Right lobe of liver (tissue), 6 donors: Measurements from ENCODE around the gene PLCB1. TPM values are rescaled to one million over a fixed set of nuclear protein-coding genes. Genes with fewer than 3 reads are reported as not detected.
"Not testable (repeated sequence)": the region's sequence is repeated elsewhere in the genome, so short reads cannot be mapped to it uniquely, and the experiment has no call there.

Experiments used
- ATAC-seq, 4 donors: fragments of 200-7000 bp; cut with Tn5 transposase; one replicate each; pipeline ENCODE4 v1.9.1; 2020; ENCODE audit warnings: mild to moderate bottlenecking in 4 of 4, moderate library complexity in 4 of 4
- DNase-seq, 3 donors: peaks; one replicate each; pipeline ENCODE4 v3.0.0-alpha.2; 2020
- H3K27ac ChIP-seq, 3 donors: fragments of 200-600 bp; one replicate each; pipeline ENCODE4 v1.8.0; 2022
- H3K27me3 ChIP-seq, 2 donors: fragments of 200-600 bp; one replicate each; pipeline ENCODE4 v1.8.0; 2022
- H3K36me3 ChIP-seq, 4 donors: fragments of 200-600 bp; sonication (generic) in 1 of 4; one replicate each; pipeline versions ENCODE4 v1.5.1 to v1.8.0; 2017 to 2022; ENCODE audit warnings: control low read depth in 1 of 4
- H3K4me1 ChIP-seq, 4 donors: fragments of 200-600 bp; sonication (generic) in 1 of 4; one replicate each; pipeline versions ENCODE4 v1.5.1 to v1.8.0; 2017 to 2022; ENCODE audit warnings: control low read depth in 1 of 4
- H3K4me3 ChIP-seq, 3 donors: fragments of 200-600 bp; one replicate each; pipeline ENCODE4 v1.8.0; 2022
- H3K9me3 ChIP-seq, 4 donors: fragments of 200-600 bp; sonication (generic) in 1 of 4; one replicate each; pipeline versions ENCODE4 v1.5.1 to v1.8.0; 2017 to 2022; ENCODE audit warnings: control low read depth in 1 of 4
- POLR2A ChIP-seq: fragments of 450-650 bp; IDR thresholded peaks from one replicate; pipeline ENCODE4 v1.6.1; 2017; ENCODE audit warnings: antibody characterized with exemption, mild to moderate bottlenecking
- WGBS: methylation state at CpG from one replicate; pipeline ENCODE4 v1.1.6; 2018; ENCODE audit warnings: low coverage, low lambda C conversion rate; ENCODE audit not compliant: insufficient coverage; ENCODE audit errors: missing lambda C conversion rate; 5-methylcytosine and 5-hydroxymethylcytosine counted together
- intact Hi-C, 2 donors: fragments of 100-400 bp; cut with DNase I; formaldehyde crosslinking; loops; one replicate each; pipeline versions ENCODE4 v1.11.2 to v1.14.1; 2022
- total RNA-seq, 6 experiments: library from RNA; depleted of rRNA in 2 of 6; stranded (reverse); fragments of >200 nt in 2 of 6; fragmentation: NEBNext Ultra II Directional in 3 of 6; extraction: Animal tissue kit (Norgen Biotek cat#: 25700) in 3 of 6; gene quantifications; one replicate each; pipeline versions ENCODE4 v1.1.0 to v1.2.4, GENCODE V29; 2016 to 2023
- TF ChIP-seq, protein P1 (sequence below), 4 donors: fragments of 200-600 bp in 3 of 4; fragments of 450-650 bp in 1 of 4; IDR thresholded peaks; one replicate each; pipeline versions ENCODE4 v1.5.1 to v1.8.0; 2016 to 2022; ENCODE audit warnings: antibody characterized with exemption in 4 of 4, mild to moderate bottlenecking in 2 of 4
- donor health status: DM: no; HTN: yes; CAD: no.
- donor health status: DM: no; HTN: no; CAD: no.
- donor health status: DM: no; HTN: no; CAD: no.
- donor health status: DM: no; HTN: yes; CAD: no.
- donor health status: DM: no; HTN: yes; CAD: no.

Gene PLCB1
- total RNA-seq, 6 experiments from 2014 or later, result 5.0 to 9.9 (median 5.7) TPM

DNA sequence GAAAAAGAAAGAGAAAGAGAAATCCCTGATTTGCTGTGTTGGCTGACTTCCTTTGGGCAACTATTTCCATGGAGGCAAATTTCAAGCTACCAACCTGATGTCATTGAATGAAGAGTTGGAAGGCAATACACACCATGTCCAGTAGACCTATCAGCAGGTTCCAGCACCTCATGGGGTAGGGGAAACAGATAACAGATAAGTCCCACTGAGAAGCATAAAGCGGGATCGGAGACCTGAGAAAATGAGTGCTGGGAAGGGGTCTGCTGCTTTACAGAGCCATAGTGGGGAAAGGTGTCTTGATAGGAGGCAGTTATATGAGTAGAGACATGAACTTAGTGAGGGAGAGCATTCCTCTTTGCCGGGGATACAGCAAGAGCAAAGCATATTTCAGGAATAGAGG is 244.9 kb downstream of the PLCB1 start:
- Histone ChIP-seq H3K36me3 (no peaks in the 10 kb centered on the region), H3K9me3 (no peaks in the 10 kb centered on the region), H3K4me3 (no peak overlapping the region), H3K27me3 (no peaks in the 10 kb centered on the region), H3K4me1 (no peaks in the 10 kb centered on the region), H3K27ac (no peak overlapping the region)
- intact Hi-C loops, result no loop called here
- WGBS, result 82% methylated on average over 3 of the region's 3 CpGs
- ATAC-seq (no peak), DNase-seq (no peak)
- TF ChIP-seq POLR2A, result no peak

DNA sequence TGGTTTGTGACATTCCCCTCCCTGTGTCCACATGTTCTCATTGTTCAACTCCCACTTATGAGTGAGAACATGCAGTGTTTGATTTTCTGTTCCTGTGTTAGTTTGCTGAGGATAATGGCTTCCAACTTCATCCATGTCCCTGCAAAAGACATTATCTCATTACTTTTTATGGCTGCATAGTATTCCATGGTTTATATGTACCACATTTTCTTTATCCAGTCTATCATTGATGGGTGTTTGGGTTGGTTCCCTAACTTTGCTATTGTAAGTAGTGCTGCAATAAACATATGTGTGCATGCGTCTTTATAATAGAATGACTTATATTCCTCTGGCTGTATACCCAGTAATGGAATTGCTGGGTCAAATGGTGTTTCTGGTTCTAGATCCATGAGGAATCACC is 247.1 kb downstream of the PLCB1 start:
- DNase-seq, H3K4me1 ChIP-seq, H3K27me3 ChIP-seq, H3K9me3 ChIP-seq, intact Hi-C loops, H3K4me3 ChIP-seq, H3K36me3 ChIP-seq, ATAC-seq, H3K27ac ChIP-seq: not testable (repeated sequence)
- 100% methylated on average over 1 of the region's 1 CpG for WGBS

DNA sequence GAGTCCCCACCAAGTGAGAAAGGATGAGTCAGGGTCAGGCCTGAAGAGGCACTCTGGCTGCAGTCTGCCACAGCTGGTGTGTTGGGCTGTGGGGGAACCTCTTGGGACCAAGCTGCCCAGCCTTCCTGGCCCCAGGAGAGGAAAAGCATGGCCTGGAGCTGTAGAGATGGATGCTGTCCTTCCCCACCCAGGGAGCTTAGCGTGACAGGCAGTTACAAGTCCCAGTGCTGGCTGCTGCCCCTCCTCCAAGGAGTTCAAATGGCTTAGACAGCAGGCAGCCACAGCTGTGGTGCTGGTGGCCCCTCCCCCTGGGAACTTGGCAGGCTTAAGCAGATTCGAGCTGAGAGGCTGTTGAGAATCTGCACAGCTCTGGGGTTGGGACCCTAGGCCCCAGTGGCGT is 253.2 kb downstream of the PLCB1 start:
- WGBS, result 80% methylated on average over 1 of the region's 3 CpGs
- H3K9me3 ChIP-seq, result no peaks in the 10 kb centered on the region
- intact Hi-C loops, result loop anchor here in 1 of 2 donors (5.0 kb wide), 1 partner anchor 253 kb away; the partner anchor contains the start of gene PLCB1
- H3K4me3 ChIP-seq, result no peak overlapping the region
- TF ChIP-seq POLR2A, result no peak
- TF ChIP-seq, protein P1, sequence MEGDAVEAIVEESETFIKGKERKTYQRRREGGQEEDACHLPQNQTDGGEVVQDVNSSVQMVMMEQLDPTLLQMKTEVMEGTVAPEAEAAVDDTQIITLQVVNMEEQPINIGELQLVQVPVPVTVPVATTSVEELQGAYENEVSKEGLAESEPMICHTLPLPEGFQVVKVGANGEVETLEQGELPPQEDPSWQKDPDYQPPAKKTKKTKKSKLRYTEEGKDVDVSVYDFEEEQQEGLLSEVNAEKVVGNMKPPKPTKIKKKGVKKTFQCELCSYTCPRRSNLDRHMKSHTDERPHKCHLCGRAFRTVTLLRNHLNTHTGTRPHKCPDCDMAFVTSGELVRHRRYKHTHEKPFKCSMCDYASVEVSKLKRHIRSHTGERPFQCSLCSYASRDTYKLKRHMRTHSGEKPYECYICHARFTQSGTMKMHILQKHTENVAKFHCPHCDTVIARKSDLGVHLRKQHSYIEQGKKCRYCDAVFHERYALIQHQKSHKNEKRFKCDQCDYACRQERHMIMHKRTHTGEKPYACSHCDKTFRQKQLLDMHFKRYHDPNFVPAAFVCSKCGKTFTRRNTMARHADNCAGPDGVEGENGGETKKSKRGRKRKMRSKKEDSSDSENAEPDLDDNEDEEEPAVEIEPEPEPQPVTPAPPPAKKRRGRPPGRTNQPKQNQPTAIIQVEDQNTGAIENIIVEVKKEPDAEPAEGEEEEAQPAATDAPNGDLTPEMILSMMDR (IDR thresholded peaks at IDR 0.05), result no peak
- H3K36me3 ChIP-seq, result no peaks in the 10 kb centered on the region
- no peaks in the 10 kb centered on the region for H3K27me3 ChIP-seq
- peaks cover 0 to 14% (median 0%) of the 10 kb centered on the region in 4 donors for H3K4me1 ChIP-seq
- DNase-seq (no peak), ATAC-seq (no peak)
- no peak overlapping the region for H3K27ac ChIP-seq

DNA sequence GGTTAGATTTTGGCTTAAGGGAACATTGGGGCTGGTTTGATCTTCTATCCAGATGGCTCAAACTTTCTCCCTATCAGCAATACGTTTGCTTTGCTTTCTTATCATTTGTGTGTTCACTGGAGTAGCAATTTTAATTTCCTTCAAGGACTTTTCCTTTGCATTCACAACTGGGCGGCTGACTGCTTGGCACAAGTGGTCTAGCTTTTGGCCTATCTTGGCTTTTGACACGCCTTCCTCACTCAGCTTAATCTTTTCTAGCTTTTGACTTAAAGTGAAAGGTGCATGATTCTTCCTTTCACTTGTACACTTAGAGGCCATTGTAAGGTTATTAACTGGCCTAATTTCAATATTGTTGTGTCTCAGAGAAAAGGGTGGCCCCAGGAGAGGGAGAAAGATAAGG is 254.9 kb downstream of the PLCB1 start:
- Histone ChIP-seq H3K27me3 (no peaks in the 10 kb centered on the region), H3K4me1 (peaks cover 0 to 14% (median 0%) of the 10 kb centered on the region in 4 donors), H3K4me3 (no peak overlapping the region), H3K27ac (no peak overlapping the region), H3K9me3 (no peaks in the 10 kb centered on the region), H3K36me3 (no peaks in the 10 kb centered on the region)
- intact Hi-C loops, result loop anchor here in 1 of 2 donors (5.0 kb wide), 1 partner anchor 255 kb away; the partner anchor contains the start of gene PLCB1
- TF ChIP-seq, protein P1 (IDR thresholded peaks at IDR 0.05), result no peak
- TF ChIP-seq POLR2A, result no peak
- ATAC-seq (no peak), DNase-seq (no peak)
- WGBS, result 76% methylated on average over 3 of the region's 3 CpGs

DNA sequence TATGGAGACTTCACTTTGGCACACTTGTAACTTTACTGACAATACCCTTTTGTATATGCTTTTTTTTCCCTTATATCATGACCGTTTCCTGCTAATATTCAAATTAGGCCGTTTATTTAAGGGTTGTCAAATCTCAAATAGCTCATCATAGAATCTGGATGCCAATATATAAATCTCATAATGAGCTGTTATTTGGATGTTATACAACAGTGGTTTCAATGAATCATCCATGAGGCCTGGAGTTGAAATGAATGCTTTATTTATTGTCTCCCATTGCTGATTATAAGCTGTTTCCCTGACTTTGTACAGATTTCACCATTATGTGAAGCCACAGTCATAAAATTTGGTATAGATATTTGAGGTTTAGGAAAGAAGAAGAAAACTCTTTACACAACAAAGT is 256.1 kb downstream of the PLCB1 start:
- ATAC-seq, result no peak
- H3K27me3 ChIP-seq, result no peaks in the 10 kb centered on the region
- H3K4me1 ChIP-seq, result peaks cover 0 to 14% (median 0%) of the 10 kb centered on the region in 4 donors
- WGBS, result 52% methylated on average over 2 of the region's 2 CpGs
- H3K4me3 ChIP-seq, result no peak overlapping the region
- no peaks in the 10 kb centered on the region for H3K9me3 ChIP-seq
- H3K36me3 ChIP-seq, result no peaks in the 10 kb centered on the region
- no peak for TF ChIP-seq POLR2A
- TF ChIP-seq, protein P1 (IDR thresholded peaks at IDR 0.05), result no peak
- DNase-seq, result no peak
- intact Hi-C loops, result loop anchor here in 1 of 2 donors (5.0 kb wide), 1 partner anchor 256 kb away; the partner anchor contains the start of gene PLCB1
- H3K27ac ChIP-seq, result no peak overlapping the region
